Daoy (cell line): ENCODE results near the gene MFSD1. TPM values are rescaled to one million over a fixed set of nuclear protein-coding genes. Genes with fewer than 3 reads are reported as not detected.
"Not testable (repeated sequence)": the region's sequence is repeated elsewhere in the genome, so short reads cannot be mapped to it uniquely, and the experiment has no call there.

Experiments used
- DNase-seq: peaks from one replicate; pipeline ENCODE4 v3.0.0-alpha.2; 2015; ENCODE audit warnings: low read depth
- total RNA-seq: library from RNA; depleted of rRNA; stranded (reverse); fragments of >200 nt; shearing (Covaris generic); gene quantifications from 2 replicates; pipeline ENCODE4 v1.2.3, GENCODE V29; 2014

Gene MFSD1
- total RNA-seq, 1 experiment from 2014 or later: 90.1 TPM

DNA sequence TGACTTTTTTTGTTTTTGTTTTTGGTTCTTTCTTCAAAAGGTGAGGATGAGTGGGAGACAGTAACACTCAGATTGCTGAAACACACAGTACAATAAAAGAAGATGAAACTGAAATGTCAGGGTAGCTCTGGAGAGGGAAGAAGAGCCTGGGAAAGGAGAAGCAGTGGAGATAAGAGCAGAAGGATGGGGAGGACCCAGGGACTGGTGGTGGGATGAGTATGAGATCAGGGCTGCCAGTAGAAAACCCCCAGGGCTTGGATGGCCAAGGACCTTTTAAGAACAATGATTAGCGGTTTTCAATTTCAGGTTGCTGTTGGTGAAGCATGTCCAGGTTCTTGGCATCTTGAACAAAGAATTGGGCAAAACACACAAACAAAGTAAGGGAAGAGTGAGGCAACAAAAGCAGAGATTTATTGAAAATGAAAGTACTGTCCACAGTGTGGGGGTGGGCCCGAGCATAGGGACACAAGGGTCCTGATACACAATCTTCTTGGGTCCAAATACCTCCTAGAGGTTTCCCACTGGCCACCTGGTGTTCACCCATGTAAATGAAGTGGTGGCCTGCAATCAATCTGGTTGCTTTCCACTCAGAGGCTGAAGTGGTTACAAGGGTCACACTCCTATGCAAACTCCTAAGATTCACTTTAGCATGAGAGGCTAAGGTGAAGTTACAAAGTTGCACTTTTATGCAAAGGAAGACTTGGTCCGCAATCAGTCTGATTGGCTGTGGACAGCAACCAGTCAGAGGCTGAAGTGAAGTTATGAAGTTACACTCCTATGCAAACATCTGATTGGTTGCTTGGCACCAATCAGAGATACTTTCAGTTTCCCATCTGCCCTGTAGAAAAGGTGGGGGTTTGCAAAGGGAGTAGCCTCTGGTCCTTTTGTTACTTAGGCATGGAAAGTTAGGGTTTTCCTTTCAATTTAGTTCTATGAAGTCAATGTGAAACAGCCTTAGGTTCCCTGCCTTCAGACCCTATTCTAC, 26.1 kb upstream of the MFSD1 start:
- no peak for DNase-seq

GRCh38 chr3:158776531-158776930, 25.3 kb upstream of the MFSD1 start:
- no peak for DNase-seq

DNA sequence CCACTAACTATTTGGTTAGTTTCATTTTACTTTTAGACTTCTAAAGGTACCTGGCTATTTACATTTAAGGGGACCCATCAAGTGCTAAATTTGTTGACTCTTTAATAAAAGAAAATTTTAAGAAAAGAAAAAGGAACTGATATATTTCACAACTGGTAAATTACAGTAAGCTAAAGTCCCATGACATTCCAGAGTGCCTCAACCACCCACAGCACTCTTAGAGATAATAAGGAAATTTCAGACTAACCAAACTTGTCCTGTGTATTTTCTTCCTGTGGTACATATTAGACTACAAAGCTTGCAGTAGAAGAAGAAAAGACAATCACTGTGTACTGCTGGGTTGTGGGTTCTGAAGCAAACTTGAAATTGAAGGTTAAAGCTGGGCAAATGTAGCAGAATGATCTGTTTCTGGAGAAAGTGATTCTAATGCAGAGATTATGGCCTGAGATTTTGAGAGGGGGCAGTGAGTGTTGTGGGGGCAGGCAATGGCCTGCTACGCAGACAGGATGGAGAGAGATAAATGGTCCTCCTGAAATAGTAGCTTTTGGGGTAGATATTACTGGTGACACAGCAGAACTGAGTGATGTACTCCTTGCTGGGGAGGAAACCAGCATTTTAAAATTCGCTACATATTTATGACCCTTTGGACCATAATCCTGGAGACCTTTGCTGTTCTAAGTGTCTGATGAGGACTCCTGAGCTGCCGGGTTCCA, 24.5 kb upstream of the MFSD1 start:
- DNase-seq: no peak

DNA sequence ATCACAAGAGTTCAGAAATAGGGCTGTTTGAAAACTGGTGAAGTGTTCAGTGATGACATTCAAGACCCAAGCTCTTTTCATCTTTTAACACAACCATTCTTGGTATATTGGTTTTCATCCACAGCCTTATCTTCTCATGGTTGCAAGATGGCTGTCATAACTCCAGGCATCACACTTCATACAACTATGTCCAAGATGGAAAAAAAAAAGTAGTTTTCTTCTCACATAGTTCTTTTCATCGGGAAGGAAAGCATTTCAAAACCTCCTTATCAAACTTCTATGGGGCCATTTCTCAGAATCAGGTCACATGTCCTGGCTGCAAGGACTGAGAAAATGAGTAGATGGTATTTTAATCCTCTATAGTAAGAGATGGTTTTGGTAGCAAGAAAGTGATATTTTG, 21.1 kb upstream of the MFSD1 start:
- DNase-seq: no peak

- no peak for DNase-seq
Measured at GRCh38 chr3:158781191-158781590, 20.7 kb upstream of the MFSD1 start.

DNA sequence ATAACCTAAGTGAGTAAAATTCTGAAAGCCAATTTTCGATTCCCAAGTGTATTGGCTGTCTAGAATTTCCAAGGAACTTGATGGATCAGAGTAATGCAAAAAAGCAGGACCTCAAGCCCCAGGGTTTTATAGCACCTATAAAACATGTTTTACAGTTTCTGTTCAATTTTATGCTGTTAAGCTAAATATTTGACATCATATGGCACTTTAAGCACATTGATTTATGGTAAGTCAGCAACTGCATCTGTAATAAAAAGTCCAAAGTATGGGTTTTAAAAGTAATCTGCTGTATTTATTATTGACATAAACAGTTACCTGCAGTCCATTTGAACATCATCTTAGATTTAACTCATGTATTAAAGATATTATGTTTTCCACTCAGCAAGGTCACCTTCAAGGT, 20.0 kb upstream of the MFSD1 start:
- DNase-seq: no peak

- no peak for DNase-seq
Measured at GRCh38 chr3:158782283-158782989, 19.4 kb upstream of the MFSD1 start.

GRCh38 chr3:158783051-158783450, 18.8 kb upstream of the MFSD1 start:
- DNase-seq: no peak

DNA sequence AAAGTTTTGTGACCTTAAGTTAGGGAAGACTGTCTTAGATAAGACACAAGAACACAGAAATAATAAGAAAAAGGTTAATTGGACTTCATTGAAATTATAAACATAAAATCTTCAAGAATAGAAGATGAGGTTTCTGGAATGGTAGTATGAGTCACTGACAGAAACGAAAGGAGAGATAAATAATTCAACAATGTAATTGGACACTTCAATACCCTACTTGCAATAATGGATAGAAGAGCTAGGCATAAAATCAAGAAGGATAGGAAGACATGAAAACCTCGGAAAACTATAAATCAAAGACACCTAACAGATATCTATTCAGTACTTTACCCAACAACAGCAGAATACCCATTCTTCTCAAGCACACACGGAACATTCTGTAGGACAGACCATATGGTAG, 15.9 kb upstream of the MFSD1 start:
- DNase-seq: no peak

DNA sequence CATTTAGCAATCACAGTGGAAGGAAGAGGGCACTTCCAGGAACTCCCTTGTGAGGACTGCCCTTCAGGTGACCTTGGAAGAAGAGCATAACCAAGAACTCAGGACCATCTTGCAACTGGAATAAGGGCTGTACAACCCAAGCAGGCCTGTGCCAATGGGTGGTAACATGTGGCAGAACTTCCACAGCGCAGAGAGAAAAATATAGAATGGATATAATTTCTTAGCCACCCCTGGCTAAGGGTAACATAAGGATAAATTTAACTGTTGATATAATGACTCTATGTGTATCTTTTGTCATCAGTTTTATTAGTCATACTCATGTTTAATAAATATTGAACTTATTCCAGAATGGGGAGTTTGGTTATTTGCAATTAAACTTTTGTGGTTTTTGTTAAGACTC, 13.4 kb upstream of the MFSD1 start:
- no peak for DNase-seq

DNA sequence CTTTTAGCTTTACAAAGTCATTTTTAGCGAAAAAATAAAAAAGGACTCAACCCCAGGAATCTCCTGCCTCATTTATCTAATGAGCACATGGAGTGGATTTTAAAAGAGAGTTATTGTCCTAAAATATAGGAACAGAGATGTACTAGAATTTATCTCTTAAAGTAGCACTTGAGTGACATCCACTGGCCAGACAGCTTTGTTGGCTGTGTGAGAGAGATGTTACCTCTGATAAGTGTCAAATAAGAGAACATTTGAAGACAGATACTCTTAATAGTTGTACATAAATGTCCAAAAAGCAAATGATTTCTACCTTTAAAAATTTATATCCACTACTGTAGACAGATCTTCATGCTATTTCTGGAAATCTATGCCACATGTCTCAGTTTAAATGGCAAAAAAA, 12.3 kb upstream of the MFSD1 start:
- DNase-seq: peak; percentile 50

DNA sequence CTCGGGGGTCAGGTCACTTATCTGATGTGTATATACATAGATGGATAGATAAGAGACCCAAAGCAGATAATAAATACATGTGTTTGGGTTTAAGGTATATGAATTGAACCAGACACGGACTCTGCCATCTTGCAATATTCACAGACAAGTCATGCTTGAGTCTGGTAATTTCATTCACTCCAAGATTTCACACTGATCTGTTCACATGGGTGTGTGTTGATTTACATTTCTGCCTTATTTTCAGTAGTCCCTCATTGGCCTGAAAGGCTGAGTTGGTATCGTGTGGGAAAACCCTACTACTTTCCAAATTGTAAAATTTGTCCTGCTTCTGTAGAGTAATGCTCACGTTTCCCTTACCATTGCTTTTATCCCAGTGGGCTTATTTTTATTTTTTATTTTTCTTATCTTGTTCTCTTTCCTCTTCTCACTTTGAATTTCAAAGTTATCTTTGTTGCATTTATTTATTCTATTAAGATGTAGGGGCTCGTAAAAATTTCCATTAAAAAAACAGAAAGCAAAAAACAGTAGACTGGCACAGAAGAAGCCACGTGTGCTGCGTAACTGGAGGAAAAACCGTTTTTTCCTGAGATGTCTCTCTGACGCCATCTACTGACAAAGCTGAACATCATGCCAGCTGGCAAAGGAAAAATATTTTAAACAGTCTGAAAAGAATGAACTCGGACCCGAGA, 10.8 kb upstream of the MFSD1 start:
- DNase-seq: peak; percentile 63

- not testable (repeated sequence) for DNase-seq
Measured at GRCh38 chr3:158791590-158791920, 10.3 kb upstream of the MFSD1 start.

DNA sequence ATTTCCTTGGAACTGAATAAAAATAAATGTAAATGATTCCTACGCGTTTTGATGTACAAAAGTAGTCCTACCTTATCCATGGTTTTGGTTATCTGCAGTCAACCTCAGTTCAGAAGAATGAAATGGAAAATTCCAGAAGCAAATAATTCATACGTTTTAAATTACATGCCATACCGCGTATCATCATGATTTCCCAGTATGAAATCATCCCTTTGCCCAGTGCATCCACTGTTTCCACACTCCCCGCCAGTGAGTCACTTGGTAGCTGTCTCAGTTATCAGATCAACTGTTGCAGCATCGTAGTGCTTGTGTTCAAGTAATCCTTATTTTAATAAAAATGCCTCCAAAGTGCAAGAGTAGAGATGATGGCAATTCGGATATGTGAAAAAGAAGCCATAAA, 9.1 kb upstream of the MFSD1 start:
- peak; percentile 82 for DNase-seq

DNA sequence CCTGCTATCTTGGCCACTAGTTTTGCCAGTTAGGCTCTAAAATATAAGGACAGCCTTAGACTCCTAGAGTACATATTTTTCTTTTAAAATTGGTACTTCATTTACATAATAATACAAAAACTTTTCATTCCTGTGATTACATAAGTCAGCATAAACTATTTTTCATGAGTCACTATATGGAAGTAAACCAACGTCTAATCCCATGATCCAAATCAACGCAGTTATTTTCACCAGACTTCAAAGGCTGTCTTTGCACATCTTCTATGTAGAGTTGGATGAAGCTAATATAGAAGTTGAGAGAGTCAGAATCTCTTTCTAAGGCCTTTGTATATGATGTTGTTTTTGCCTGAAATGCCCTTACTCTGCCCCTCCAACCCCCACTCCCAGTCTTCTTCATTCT, 7.6 kb upstream of the MFSD1 start:
- DNase-seq: no peak

GRCh38 chr3:158794936-158795518, 6.8 kb upstream of the MFSD1 start:
- DNase-seq: no peak

- DNase-seq: no peak
Measured at GRCh38 chr3:158801201-158801600, 653 bp upstream of the MFSD1 start.

DNA sequence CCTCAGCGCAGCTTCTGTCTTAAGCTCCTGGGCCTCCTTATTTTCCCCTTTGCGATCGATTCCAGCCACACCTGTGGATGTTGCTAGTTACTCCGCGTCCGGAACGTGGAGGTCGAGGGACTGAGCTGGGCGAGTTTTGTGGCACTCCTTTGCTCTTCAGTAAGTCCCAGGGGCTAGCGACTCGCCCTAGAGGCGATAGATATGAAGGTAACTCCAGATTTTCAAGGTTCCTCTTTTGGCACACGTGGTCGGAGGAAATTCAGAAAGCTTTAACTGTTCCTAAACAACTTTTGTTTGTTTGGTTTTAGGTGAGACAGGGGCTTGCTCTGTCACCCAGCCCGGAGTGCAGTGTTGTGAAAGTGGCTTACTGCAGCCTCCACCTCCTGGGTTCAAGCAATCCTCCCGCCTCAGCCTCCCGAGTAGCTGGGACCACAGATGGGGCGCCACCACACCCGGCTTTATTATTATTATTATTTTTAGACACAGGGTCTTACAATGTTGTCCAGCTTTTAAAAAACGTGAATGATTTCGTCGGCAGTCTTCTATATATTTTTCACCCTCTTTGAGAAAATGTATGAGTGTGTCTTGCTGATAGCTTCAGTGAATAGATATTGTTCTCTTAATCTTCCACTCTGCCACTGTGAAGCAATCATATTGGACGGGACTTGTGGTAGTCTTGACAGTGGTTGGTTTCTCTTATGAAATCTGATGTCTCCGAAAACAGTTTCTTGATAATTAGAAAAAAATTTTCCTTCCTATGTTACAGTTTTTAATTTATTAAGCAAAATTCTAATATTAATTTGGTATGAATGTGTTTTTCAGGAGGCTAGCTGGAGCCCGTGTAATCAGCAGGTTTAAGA, 785 bp downstream of the MFSD1 start:
- no peak for DNase-seq

DNA sequence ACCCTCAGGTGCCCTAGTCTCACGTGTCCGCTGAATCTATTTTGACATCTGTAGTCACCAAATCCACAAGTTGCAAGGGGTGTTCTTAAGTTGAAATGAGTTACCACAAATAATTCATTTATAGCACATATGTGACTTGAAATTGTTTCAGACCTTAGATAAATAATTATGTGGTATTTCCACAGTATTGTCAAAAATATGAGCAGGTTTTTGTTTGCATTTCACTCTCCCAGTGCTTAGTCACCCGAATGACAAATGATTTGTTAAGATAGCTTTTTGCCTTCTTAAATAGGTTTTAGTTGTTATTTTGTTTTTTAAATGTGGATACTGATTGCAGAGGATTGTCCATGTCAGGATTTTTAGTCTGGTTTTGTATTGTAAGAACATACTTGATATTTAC, 2.6 kb downstream of the MFSD1 start:
- no peak for DNase-seq

DNA sequence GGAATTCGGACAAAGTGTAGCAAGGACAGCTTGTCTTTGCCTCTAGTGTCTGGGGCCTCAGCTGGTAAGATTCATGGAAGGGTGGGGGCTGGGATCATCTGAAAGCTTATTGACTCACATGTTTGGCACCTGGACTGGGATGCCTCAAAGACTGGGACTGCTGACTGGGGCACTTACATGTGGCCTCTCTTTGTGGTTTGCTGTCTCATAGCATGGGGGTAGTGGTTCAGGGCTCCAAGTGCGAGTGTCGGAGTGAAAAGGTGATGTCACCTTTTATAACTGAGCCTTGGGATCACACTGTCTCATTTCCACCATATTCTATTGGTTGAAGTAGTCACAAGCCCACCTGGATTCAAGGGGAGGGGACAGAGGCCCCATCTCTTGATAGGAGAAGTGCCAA, 6.8 kb downstream of the MFSD1 start:
- DNase-seq: peak; percentile 89

DNA sequence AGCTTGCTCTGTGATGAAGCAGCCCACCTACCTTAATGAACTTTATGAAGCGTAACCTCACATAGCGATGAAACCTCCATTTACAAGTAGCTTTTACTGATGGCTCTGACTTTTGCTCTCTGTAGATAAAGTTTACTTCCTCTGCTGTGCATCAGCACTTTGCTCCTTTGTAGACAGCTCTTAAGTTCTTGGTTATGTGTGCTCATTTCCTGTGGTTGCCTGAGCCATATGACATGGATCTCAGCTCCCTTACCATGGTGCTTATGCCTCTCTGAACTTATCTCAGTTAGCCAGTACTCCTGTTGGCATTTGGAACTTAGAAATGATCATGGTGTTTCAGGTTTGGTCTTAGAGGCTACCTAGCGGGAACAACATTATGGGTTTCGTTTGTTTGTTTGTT, 7.8 kb downstream of the MFSD1 start:
- DNase-seq: peak; percentile 35
